GM21619 (cell line): ENCODE measurements around the gene PPP1R16B.
"Not testable (repeated sequence)": the region's sequence is repeated elsewhere in the genome, so short reads cannot be mapped to it uniquely, and the experiment has no call there.

Experiments used
- ATAC-seq: cut with Tn5 transposase; IDR thresholded peaks from one replicate; pipeline ENCODE4 v1.9.1; 2021; ENCODE audit not compliant: unreplicated experiment

PPP1R16B gene

DNA sequence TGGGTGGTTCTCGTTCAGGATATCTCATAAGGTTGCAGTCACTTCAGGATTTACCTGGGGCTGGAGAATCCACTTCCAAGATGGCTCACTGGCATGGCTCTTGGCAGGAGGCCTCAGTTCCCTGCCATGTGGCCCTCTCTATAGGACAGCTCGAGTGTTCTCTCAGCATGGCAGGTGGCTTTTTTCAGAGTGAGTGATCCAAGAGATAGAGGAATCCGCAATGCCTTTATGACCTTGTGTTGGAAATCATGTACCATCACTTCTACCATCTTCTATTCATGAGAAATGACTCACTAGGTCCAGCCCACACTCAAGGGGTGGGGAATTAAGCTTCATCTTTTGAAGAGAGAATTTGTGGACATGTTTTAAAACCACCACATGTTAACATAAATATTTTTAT is 37.8 kb downstream of the PPP1R16B start:
- no peak for ATAC-seq

DNA sequence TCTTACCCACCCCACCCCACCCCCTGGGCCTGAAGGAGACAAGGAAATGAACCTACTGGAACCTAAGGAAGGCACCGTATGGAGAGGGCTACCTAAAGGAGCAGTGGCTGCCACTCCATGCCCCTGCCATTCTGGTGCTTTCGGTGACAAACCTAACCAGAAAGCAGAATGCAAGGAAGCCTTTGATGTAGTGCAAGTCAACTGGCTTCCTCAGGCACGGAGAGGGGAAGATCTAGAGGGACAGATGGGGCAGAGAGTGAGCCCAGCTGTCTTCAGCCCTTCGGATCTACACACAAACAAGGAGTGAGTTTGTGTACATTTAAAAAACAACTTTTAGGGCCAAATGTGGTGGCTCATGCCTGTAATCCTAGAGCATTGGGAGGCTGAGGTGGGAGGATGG is 39.5 kb downstream of the PPP1R16B start:
- ATAC-seq, result no peak

GRCh38 chr20:38847840-38848239 is 42.3 kb downstream of the PPP1R16B start:
- no peak for ATAC-seq

DNA sequence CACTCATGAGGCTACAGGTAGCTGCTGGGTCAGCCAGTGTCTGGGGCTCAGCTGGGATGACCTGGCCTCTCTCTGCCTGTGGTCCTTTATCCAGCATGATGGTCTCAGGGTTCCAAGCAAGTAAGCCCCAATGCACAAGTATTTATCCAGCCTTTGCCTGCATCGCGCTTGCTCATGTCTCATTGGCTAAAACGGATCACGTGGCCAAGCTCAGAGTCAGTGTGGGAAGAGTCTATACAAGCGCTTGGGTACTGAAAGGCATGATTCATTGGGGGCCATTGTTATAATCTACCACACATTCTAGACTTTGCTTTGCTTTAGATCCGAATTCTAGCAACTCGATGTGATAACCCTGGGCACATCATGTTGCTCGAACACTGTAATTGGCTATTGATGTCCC is 48.3 kb downstream of the PPP1R16B start:
- ATAC-seq, result no peak

- ATAC-seq, result no peak
Observed at GRCh38 chr20:38854654-38855066, 49.2 kb downstream of the PPP1R16B start.

GRCh38 chr20:38855356-38855755 is 49.9 kb downstream of the PPP1R16B start:
- ATAC-seq, result no peak

- no peak for ATAC-seq
Observed at GRCh38 chr20:38856570-38856969, 51.1 kb downstream of the PPP1R16B start.

- ATAC-seq, result no peak
Observed at GRCh38 chr20:38857703-38858102, 52.2 kb downstream of the PPP1R16B start.

DNA sequence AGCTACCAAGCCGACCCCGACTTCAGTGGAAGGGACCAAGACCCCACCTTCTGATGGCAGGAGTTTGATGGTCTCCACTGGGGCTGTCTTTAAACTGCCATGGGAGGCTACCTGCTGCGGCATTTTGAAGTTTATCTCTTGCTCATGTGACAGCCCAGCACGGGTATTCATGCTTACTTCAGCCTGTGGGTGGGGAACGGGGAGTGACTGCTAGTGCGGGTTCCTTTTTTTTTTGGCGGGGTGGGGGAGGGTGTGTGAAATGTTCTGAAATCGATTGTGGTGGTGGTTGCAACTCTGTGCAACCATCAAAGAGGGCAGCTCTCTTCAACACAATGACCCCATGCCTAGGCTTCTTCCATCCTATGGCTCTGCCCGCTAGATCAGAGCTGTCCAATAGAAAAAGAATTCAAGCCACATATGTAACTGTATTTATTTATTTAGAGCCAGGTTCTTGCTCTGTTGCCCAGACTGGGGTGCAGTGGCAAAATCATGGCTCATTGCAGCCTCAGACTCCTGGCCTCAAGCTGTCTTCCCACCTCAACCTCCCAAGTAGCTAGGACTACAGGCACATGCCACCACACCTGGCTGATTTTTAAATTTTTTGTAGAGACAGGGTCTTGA is 53.7 kb downstream of the PPP1R16B start:
- ATAC-seq, result no peak

GRCh38 chr20:38859857-38860256 is 54.4 kb downstream of the PPP1R16B start:
- not testable (repeated sequence) for ATAC-seq

DNA sequence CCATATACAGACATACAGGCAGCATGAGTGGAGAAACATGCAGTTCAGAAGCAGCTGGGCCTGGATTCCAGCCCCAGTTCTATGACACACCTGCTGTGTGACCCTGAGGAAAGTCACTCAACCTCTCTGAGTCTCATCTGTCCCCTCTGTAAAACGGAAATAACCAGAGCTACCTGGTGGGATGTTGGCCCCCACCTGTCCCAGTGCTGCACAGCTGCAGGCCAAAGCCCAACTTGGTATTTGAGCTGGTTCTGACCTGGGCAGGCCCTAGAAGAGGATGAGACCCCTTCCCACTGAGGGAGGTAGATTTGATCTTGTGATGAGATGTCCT is 55.5 kb downstream of the PPP1R16B start:
- ATAC-seq, result no peak

DNA sequence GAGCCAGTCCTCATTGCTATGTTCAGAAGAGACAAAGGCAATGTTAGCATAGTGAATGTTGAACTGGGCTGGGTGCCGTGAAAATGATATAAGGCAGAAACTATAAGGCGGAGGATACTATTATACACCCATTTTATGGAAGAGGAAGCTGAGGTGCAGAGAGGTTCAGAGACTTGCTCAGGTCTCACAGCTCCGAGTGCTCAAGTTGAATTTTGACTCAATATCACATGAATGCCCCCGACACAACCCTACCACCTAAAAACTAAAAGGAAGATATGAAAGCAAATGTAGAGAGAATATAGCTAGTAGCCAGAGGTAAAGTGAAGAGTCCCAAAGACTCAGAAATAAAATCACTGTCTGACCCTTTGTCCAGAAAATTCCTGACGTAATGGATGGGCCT is 56.7 kb downstream of the PPP1R16B start:
- no peak for ATAC-seq

- peak; percentile 56 for ATAC-seq
Observed at GRCh38 chr20:38863024-38863851, 57.7 kb downstream of the PPP1R16B start.

- ATAC-seq, result no peak
Observed at GRCh38 chr20:38864662-38865061, 59.2 kb downstream of the PPP1R16B start.

- ATAC-seq, result no peak
Observed at GRCh38 chr20:38866265-38867061, 61.0 kb downstream of the PPP1R16B start.

GRCh38 chr20:38867062-38867359 is 61.5 kb downstream of the PPP1R16B start:
- no peak for ATAC-seq

DNA sequence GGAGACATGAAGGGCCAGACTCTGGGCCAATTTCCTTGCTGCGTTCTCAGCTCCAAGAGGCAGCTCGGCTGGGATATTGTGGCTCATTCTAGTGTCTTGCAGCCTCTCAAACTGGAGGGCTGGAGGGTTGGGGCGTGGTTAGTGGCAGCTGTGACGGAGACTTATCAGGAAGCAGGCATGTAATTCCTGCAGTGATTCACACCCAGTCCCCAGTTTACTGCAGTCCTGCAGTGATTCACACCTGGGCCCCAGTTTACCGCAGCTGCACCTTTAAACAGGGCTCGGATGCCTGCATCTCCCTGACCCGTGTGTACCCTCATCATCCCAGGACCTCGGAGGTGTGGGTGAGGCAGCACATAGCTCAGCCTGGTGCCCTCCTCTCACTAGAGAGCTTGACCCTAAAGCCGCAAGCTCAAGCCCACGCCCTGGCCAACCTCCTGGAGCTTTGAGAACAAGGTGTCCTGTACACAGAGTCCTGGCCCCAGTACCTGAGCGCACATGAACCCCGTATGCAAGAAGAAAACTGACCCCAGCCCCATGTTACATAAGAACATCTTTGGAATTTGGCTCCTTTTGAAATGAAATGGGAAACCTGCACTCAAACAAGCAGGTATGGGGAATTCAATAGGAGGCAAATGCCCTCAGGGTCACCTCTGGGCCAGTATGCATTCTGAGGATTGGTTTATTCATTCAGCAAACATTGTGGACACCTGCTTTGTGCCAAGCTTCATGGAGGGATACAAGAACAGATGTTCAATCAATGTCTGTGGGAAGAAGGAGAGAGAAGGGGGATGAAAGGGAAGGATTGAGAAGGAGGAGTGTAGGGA is 65.4 kb downstream of the PPP1R16B start:
- ATAC-seq, result no peak

GRCh38 chr20:38871560-38871953 is 66.1 kb downstream of the PPP1R16B start:
- no peak for ATAC-seq

GRCh38 chr20:38872036-38872435 is 66.5 kb downstream of the PPP1R16B start:
- no peak for ATAC-seq

DNA sequence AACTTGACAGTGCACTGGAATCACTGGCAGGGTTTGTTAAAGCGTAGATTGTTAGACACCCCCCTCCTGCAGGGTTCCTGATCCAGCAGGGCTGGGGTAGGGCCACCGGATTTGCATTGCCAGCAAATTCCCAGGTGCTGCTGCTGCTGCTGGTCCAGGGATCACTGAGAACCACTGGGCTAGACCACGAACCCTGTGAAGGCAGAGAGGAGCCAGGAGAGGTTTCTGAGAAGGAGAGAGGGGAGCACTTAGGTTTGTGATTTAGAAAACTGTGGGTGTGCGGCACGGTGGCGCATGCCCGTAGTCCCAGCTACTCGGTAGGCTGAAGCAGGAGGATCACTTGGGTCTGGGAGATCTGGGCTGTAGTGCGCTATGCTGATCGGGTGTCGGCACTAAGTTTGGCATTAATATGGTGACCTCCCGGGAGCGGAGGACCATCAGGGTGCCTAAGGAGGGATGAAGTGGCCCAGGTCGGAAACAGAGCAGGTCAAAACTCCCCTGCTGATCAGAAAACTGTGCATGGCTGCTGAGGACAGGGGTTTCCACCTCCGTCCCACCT is 67.1 kb downstream of the PPP1R16B start:
- peak; percentile 0 for ATAC-seq

GRCh38 chr20:38873050-38873581 is 67.6 kb downstream of the PPP1R16B start:
- ATAC-seq, result peak; percentile 57
